SU-DHL-6 (cell line): Measurements from ENCODE around the gene MDM4.

ENCODE experiments used
- H2AFZ ChIP-seq: fragments of 200-600 bp; sonication (generic); 2 replicates; pipeline ENCODE4 v1.6.1; 2014; ENCODE audit warnings: low read depth, mild to moderate bottlenecking, moderate library complexity, mixed read lengths, antibody characterized with exemption, low read length; ENCODE audit not compliant: severe bottlenecking
- H3F3A ChIP-seq: fragments of 200-600 bp; shearing (Covaris generic); 2 replicates; pipeline ENCODE4 v1.6.0; 2016; ENCODE audit warnings: antibody characterized with exemption, mild to moderate bottlenecking; ENCODE audit not compliant: insufficient read depth
- H3K27ac ChIP-seq: fragments of 200-600 bp; sonication (generic); 2 replicates; pipeline ENCODE4 v1.5.1; 2016; ENCODE audit warnings: low read depth, mild to moderate bottlenecking, low read length, moderate library complexity, mixed read lengths
- H3K27me3 ChIP-seq: fragments of 200-600 bp; sonication (generic), shearing (Covaris generic); 2 replicates; pipeline ENCODE4 v1.6.0; 2014; ENCODE audit warnings: mild to moderate bottlenecking, low read length
- H3K36me3 ChIP-seq: fragments of 200-600 bp; sonication (generic); 2 replicates; pipeline ENCODE4 v1.6.1; 2014; ENCODE audit warnings: mild to moderate bottlenecking, low read length, mixed read lengths
- H3K4me2 ChIP-seq: fragments of 300-600, 200-600 bp; shearing (Covaris generic), sonication (generic); 2 replicates; pipeline ENCODE4 v1.6.0; 2014; ENCODE audit warnings: low read length, low read depth, mild to moderate bottlenecking; ENCODE audit not compliant: poor library complexity, severe bottlenecking
- H3K4me3 ChIP-seq: fragments of 200-600 bp; sonication (generic); 2 replicates; pipeline ENCODE4 v1.5.1; 2014; ENCODE audit warnings: antibody characterized with exemption, low read length, mild to moderate bottlenecking, mixed read lengths; ENCODE audit not compliant: insufficient read depth, poor library complexity, severe bottlenecking
- H3K79me2 ChIP-seq: fragments of 200-600 bp; sonication (generic); 2 replicates; pipeline ENCODE4 v1.6.1; 2014; ENCODE audit warnings: mild to moderate bottlenecking, low read length, moderate library complexity; ENCODE audit not compliant: insufficient read depth
- H3K9ac ChIP-seq: fragments of 200-600 bp; sonication (generic); 2 replicates; pipeline ENCODE4 v1.7.0; 2014; ENCODE audit warnings: mild to moderate bottlenecking, low read length
- H3K9me2 ChIP-seq: fragments of 200-600 bp; sonication (generic); replicated peaks from 2 replicates; pipeline ENCODE4 v1.6.1; 2014; ENCODE audit warnings: low read length; ENCODE audit not compliant: insufficient read depth
- H3K9me3 ChIP-seq: fragments of 200-600 bp; sonication (generic); 2 replicates; pipeline ENCODE4 v1.6.1; 2014; ENCODE audit warnings: low read length, mixed read lengths; ENCODE audit not compliant: insufficient read depth
- H4K20me1 ChIP-seq: fragments of 200-600 bp; sonication (generic); 2 replicates; pipeline ENCODE4 v1.6.1; 2014; ENCODE audit warnings: low read depth, mild to moderate bottlenecking, antibody characterized with exemption, low read length, moderate library complexity, mixed read lengths
- CTCF ChIP-seq: fragments of 200-600 bp; sonication (generic); IDR thresholded peaks from one replicate; pipeline ENCODE4 v1.5.1; 2017; ENCODE audit warnings: antibody characterized with exemption, mild to moderate bottlenecking, low read length, moderate library complexity; ENCODE audit not compliant: insufficient read depth, poor library complexity, severe bottlenecking
- EZH2phosphoT487 ChIP-seq: fragments of 200-600 bp; sonication (generic), shearing (Covaris generic); conservative IDR thresholded peaks from 2 replicates; pipeline ENCODE4 v1.6.1; 2018; ENCODE audit warnings: mild to moderate bottlenecking, antibody characterized with exemption, low read length, moderate library complexity, mixed read lengths

Gene MDM4

GRCh38 chr1:204562075-204562990 is 46.1 kb downstream of the MDM4 start:
- Histone ChIP-seq H4K20me1 (no peaks in the 10 kb centered on the region), H3K79me2 (no peaks in the 10 kb centered on the region), H3K9me2 (no peaks in the 10 kb centered on the region), H3K9me3 (no peaks in the 10 kb centered on the region), H3K36me3 (no peaks in the 10 kb centered on the region; the same call in 1 of the 2 replicates), H3K27me3 (no peaks in the 10 kb centered on the region), H3F3A (peaks cover 10% of the 10 kb centered on the region; the same call in 1 of the 2 replicates), H2AFZ (no peak overlapping the region), H3K27ac (no peak overlapping the region), H3K4me3 (no peak overlapping the region), H3K9ac (no peak overlapping the region), H3K4me2 (no peak overlapping the region)
- no peak for TF ChIP-seq CTCF
- TF ChIP-seq EZH2phosphoT487 = no peak

- H2AFZ ChIP-seq = no peak overlapping the region
- H3K4me3 ChIP-seq = no peak overlapping the region
- no peak overlapping the region for H3K4me2 ChIP-seq
- H3K9me2 ChIP-seq = no peaks in the 10 kb centered on the region
- H3K27ac ChIP-seq = no peak overlapping the region
- no peaks in the 10 kb centered on the region for H3K36me3 ChIP-seq
- H4K20me1 ChIP-seq = no peaks in the 10 kb centered on the region
- no peak overlapping the region for H3K9ac ChIP-seq
- no peaks in the 10 kb centered on the region for H3K79me2 ChIP-seq
- H3K27me3 ChIP-seq = no peaks in the 10 kb centered on the region
- TF ChIP-seq EZH2phosphoT487 (no peak), CTCF (no peak)
- peaks cover 10% of the 10 kb centered on the region; the same call in 1 of the 2 replicates for H3F3A ChIP-seq
- H3K9me3 ChIP-seq = no peaks in the 10 kb centered on the region
Measured at GRCh38 chr1:204563307-204563706, 47.1 kb downstream of the MDM4 start.

- no peaks in the 10 kb centered on the region for H3K27me3 ChIP-seq
- H3K27ac ChIP-seq = no peak overlapping the region
- H4K20me1 ChIP-seq = no peaks in the 10 kb centered on the region
- H2AFZ ChIP-seq = no peak overlapping the region
- H3K4me3 ChIP-seq = no peak overlapping the region
- no peak overlapping the region for H3K4me2 ChIP-seq
- no peaks in the 10 kb centered on the region for H3K79me2 ChIP-seq
- TF ChIP-seq EZH2phosphoT487 = no peak
- TF ChIP-seq CTCF = no peak
- H3K9ac ChIP-seq = no peak overlapping the region
- H3K9me2 ChIP-seq = no peaks in the 10 kb centered on the region
- H3F3A ChIP-seq = peaks cover 10% of the 10 kb centered on the region; the same call in 1 of the 2 replicates
- H3K36me3 ChIP-seq = no peaks in the 10 kb centered on the region
- no peaks in the 10 kb centered on the region for H3K9me3 ChIP-seq
Measured at GRCh38 chr1:204563780-204564179, 47.6 kb downstream of the MDM4 start.
